ENCODE data around the gene ARHGAP19.
A peak's percentile ranks its signal among the peaks of the same experiment; 100 is the strongest.

GRCh38 chr10:97278491-97278989 lies 13.9 kb downstream of the ARHGAP19 start:
- TF ChIP-seq CTCF (conservative IDR thresholded peaks at IDR 0.05 in 1 of 2, IDR thresholded peaks at IDR 0.05 in 1 of 2; ENCODE audit: extremely low read depth in 1 of 2, insufficient read depth in 1 of 2, low read depth in 1 of 2, low read length in 2 of 2) (peak; percentile 49 to 58), EZH2 (IDR thresholded peaks at IDR 0.05; ENCODE audit: borderline replicate concordance, low read length) (no peak)
